Measurements from ENCODE around the gene FAM149A.

The FAM149A gene

DNA sequence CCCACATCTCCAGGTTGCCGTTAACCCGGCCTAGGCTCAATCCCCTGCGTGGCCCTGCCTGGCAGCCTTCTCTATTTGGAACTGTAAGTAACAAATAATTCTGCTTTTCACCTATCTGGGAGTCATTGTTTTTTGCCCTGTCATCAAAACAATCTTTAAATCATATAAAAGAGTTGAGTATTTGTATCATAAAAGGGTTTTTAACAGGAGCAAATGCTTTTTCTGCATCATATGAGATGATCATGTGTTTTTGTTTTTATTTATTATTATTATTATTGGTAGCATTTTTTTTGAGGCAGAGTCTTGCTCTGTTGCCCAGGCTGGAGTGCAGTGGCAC, 45.6 kb upstream of the FAM149A start:
- TF ChIP-seq ZFP3 (CRISPR knock-in tag; IDR thresholded peaks at IDR 0.05): no peak
- TF ChIP-seq, protein P1, sequence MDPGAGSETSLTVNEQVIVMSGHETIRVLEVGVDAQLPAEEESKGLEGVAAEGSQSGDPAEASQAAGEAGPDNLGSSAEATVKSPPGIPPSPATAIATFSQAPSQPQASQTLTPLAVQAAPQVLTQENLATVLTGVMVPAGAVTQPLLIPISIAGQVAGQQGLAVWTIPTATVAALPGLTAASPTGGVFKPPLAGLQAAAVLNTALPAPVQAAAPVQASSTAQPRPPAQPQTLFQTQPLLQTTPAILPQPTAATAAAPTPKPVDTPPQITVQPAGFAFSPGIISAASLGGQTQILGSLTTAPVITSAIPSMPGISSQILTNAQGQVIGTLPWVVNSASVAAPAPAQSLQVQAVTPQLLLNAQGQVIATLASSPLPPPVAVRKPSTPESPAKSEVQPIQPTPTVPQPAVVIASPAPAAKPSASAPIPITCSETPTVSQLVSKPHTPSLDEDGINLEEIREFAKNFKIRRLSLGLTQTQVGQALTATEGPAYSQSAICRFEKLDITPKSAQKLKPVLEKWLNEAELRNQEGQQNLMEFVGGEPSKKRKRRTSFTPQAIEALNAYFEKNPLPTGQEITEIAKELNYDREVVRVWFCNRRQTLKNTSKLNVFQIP (CRISPR knock-in tag; IDR thresholded peaks at IDR 0.05; ENCODE audit: borderline replicate concordance, low read depth): no peak
- no peak for TF ChIP-seq ZNF8 (CRISPR knock-in tag; IDR thresholded peaks at IDR 0.05)
- no peak for TF ChIP-seq OSR1 (CRISPR knock-in tag; IDR thresholded peaks at IDR 0.05)
- TF ChIP-seq TCF4 (CRISPR knock-in tag; IDR thresholded peaks at IDR 0.05; ENCODE audit: borderline replicate concordance): no peak
- TF ChIP-seq CREB5 (CRISPR knock-in tag; IDR thresholded peaks at IDR 0.05; ENCODE audit: low read depth): no peak
- TF ChIP-seq, protein P2, sequence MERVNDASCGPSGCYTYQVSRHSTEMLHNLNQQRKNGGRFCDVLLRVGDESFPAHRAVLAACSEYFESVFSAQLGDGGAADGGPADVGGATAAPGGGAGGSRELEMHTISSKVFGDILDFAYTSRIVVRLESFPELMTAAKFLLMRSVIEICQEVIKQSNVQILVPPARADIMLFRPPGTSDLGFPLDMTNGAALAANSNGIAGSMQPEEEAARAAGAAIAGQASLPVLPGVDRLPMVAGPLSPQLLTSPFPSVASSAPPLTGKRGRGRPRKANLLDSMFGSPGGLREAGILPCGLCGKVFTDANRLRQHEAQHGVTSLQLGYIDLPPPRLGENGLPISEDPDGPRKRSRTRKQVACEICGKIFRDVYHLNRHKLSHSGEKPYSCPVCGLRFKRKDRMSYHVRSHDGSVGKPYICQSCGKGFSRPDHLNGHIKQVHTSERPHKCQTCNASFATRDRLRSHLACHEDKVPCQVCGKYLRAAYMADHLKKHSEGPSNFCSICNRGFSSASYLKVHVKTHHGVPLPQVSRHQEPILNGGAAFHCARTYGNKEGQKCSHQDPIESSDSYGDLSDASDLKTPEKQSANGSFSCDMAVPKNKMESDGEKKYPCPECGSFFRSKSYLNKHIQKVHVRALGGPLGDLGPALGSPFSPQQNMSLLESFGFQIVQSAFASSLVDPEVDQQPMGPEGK (CRISPR knock-in tag; IDR thresholded peaks at IDR 0.05; ENCODE audit: borderline replicate concordance): no peak
- TF ChIP-seq TOX (CRISPR knock-in tag; IDR thresholded peaks at IDR 0.05; ENCODE audit: borderline replicate concordance): no peak
- TF ChIP-seq ESRRG (CRISPR knock-in tag; IDR thresholded peaks at IDR 0.05): no peak
- TF ChIP-seq, protein P3, sequence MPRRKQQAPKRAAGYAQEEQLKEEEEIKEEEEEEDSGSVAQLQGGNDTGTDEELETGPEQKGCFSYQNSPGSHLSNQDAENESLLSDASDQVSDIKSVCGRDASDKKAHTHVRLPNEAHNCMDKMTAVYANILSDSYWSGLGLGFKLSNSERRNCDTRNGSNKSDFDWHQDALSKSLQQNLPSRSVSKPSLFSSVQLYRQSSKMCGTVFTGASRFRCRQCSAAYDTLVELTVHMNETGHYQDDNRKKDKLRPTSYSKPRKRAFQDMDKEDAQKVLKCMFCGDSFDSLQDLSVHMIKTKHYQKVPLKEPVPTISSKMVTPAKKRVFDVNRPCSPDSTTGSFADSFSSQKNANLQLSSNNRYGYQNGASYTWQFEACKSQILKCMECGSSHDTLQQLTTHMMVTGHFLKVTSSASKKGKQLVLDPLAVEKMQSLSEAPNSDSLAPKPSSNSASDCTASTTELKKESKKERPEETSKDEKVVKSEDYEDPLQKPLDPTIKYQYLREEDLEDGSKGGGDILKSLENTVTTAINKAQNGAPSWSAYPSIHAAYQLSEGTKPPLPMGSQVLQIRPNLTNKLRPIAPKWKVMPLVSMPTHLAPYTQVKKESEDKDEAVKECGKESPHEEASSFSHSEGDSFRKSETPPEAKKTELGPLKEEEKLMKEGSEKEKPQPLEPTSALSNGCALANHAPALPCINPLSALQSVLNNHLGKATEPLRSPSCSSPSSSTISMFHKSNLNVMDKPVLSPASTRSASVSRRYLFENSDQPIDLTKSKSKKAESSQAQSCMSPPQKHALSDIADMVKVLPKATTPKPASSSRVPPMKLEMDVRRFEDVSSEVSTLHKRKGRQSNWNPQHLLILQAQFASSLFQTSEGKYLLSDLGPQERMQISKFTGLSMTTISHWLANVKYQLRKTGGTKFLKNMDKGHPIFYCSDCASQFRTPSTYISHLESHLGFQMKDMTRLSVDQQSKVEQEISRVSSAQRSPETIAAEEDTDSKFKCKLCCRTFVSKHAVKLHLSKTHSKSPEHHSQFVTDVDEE (CRISPR knock-in tag; IDR thresholded peaks at IDR 0.05): no peak
- TF ChIP-seq GLIS3 (CRISPR knock-in tag; IDR thresholded peaks at IDR 0.05): no peak
- no peak for TF ChIP-seq ZNF70 (CRISPR knock-in tag; IDR thresholded peaks at IDR 0.05)
- no peak for TF ChIP-seq PPARA (CRISPR knock-in tag; IDR thresholded peaks at IDR 0.05; ENCODE audit: borderline replicate concordance)
- no peak for TF ChIP-seq ZNF565 (CRISPR knock-in tag; conservative IDR thresholded peaks at IDR 0.05; ENCODE audit: low read depth)
- TF ChIP-seq ZFP30 (CRISPR knock-in tag; IDR thresholded peaks at IDR 0.05): no peak
- no peak for TF ChIP-seq ZC3H10 (CRISPR knock-in tag; IDR thresholded peaks at IDR 0.05)
- no peak for TF ChIP-seq SNAI2 (CRISPR knock-in tag; IDR thresholded peaks at IDR 0.05)
- no peak for TF ChIP-seq BACH2 (CRISPR knock-in tag; IDR thresholded peaks at IDR 0.05; ENCODE audit: borderline replicate concordance)
- no peak for ATAC-seq

- TF ChIP-seq ZC3H10 (CRISPR knock-in tag; IDR thresholded peaks at IDR 0.05): no peak
- TF ChIP-seq OSR1 (CRISPR knock-in tag; IDR thresholded peaks at IDR 0.05): no peak
- no peak for TF ChIP-seq BACH2 (CRISPR knock-in tag; IDR thresholded peaks at IDR 0.05; ENCODE audit: borderline replicate concordance)
- TF ChIP-seq, protein P1 (CRISPR knock-in tag; IDR thresholded peaks at IDR 0.05; ENCODE audit: borderline replicate concordance, low read depth): no peak
- TF ChIP-seq ARNTL (CRISPR knock-in tag; IDR thresholded peaks at IDR 0.05; ENCODE audit: borderline replicate concordance, low read depth): no peak
- TF ChIP-seq TCF4 (CRISPR knock-in tag; IDR thresholded peaks at IDR 0.05; ENCODE audit: borderline replicate concordance): no peak
- no peak for TF ChIP-seq CSRNP3 (CRISPR knock-in tag; IDR thresholded peaks at IDR 0.05)
- no peak for TF ChIP-seq ZNF70 (CRISPR knock-in tag; IDR thresholded peaks at IDR 0.05)
- no peak for TF ChIP-seq SNAI2 (CRISPR knock-in tag; IDR thresholded peaks at IDR 0.05)
- TF ChIP-seq GLIS3 (CRISPR knock-in tag; IDR thresholded peaks at IDR 0.05): no peak
- TF ChIP-seq, protein P2 (CRISPR knock-in tag; IDR thresholded peaks at IDR 0.05; ENCODE audit: borderline replicate concordance): no peak
- TF ChIP-seq CSDC2 (CRISPR knock-in tag; IDR thresholded peaks at IDR 0.05): no peak
- no peak for TF ChIP-seq ISL1 (CRISPR knock-in tag; IDR thresholded peaks at IDR 0.05)
- no peak for TF ChIP-seq TOX (CRISPR knock-in tag; IDR thresholded peaks at IDR 0.05; ENCODE audit: borderline replicate concordance)
- ATAC-seq: no peak
Measured at GRCh38 chr4:186061921-186062320, 42.6 kb upstream of the FAM149A start.

Measured in SK-N-SH treated with all-trans-retinoic acid at 6 μM for 48 hours (cell line).